ENCODE data around the gene LCLAT1.

The LCLAT1 gene

GRCh38 chr2:30422444-30423040, 24.5 kb upstream of the LCLAT1 start:
- no peak for DNase-seq (ENCODE audit: low read depth, low spot score)

DNA sequence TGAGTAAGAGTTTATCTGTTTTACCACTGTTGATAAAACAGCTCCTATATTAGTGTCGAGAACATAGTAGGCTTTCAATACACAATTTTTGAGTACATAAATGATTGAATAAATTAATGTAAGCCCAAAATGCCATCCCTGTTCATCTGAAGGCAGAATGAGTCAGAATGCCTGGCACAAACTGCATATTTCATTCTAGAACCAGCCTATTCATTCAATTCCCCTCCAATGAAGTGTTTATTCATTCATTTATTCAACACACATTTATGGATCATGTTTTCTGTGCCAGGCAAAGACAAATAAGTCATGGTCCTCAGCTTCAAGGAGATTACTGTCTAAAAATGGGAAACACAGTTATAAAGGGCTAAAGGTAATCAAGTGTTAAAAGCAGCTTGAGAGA, 22.8 kb upstream of the LCLAT1 start:
- no peak for DNase-seq (ENCODE audit: low read depth, low spot score)

- no peak for DNase-seq (ENCODE audit: low read depth, low spot score)
Measured at GRCh38 chr2:30425326-30425725, 21.7 kb upstream of the LCLAT1 start.

DNA sequence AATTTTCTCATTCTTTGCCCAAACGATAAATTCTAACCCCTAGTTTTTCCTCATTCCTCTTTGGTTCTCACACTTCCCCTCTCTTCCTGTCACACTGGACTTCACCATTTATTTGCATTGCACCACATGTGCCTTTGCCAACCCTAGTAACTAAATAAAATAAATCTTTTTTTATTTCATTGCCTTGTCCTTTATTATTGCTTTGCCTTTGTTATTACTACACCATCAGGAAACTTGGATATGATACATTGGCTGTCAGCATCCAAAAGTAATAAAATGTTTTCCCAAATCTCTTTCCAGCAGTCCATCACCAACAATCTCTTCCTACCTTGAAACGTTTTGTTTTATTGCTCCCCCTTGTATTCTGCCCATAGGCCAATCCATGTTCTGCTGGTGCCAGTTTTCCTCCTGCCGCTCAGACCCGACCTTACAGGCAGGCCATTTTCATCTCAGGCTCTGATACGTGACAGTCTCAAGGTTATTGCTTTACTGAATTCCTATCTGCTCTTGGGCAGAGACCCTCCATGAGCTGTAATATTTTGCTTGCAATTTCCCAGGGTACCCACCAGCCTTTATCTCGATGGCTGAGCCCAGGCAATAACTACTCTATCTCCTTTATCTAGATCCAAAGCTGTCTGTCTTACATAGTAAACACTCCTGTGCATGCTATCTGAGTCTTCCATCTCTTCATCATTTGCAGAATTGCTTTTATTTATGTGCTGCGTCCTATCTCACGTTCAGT, 19.3 kb upstream of the LCLAT1 start:
- no peak for DNase-seq (ENCODE audit: low read depth, low spot score)

DNA sequence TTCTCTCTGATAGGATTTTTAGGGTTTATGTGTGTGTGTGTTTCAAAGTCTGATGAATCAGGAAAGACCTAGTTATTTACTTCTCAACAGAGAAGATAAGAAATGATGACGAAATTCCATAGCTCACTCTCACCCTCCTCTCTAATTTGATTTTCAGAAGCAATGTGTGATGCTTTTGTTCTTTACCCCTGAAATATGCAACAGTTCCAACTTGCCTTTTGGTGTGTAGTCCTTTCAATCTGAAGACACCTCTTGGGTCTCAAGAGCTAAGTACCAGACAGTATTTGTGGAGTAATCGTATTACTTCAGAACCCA, 18.7 kb upstream of the LCLAT1 start:
- DNase-seq (ENCODE audit: low read depth, low spot score) = no peak

DNA sequence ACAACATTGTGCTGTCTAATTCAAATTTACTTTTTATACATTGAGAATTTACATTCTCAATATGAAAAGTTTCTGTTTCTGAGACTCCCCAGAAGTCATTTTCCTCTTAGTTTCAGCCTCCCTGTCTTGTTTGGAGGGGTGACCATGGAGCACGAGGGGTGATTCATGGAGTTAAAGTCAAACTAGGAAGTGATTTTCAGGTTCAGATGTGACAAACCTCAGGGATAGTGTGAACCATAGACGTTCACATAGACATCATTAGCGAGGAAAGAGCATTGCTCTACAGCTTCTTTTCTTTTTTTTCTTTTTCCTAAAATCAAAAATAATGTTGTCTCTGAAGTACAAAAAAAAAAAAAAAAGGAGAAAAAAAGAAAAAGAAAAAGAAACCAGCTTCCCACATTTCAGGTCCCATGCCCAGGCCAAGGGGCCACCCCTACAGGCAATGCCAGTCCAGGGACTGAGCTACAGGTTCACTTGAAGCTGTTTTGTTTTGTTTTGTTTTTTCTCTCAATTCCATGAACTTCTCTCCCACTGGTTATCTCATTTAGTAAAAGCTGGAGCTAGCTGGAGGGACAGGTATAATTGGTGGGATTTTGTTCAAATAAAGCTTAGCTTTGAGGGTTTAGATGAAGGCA, 18.1 kb upstream of the LCLAT1 start:
- DNase-seq (ENCODE audit: low read depth, low spot score) = no peak

DNA sequence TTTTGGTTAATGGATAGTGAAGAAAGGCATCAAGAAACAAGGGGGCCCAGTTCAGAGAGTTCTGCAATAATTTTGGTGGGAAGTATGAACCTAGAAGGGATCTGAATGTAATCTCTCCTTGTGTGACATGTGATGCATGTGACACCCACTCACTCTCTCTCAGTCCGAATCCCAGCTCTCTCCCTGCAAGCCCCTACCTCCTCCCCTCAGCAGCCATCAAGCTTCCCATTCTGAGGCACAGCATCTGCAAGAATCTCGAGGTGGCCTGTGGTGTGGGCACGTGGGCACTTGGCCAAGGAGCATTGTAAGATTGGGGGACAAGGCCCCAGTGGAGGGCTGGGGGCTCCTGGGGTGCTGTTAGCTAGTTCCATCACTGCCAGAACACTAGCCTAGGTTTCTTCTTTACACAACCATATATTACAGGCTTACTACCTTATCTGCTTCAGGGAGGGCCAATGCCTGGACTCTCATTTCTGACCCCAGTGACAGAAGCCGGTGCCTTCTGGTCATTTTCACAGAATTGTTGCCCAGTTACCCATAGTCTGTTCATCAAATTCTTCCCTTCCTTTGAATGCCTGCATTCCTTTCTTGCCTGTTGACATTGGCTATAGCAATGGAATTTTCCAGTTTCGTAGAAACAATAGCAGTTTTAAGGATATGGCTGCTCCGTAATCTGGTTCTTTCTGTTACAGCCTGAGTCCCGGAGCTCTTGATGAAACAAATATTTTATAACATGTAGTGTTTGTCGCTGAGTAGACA, 13.3 kb upstream of the LCLAT1 start:
- no peak for DNase-seq (ENCODE audit: low read depth, low spot score)

GRCh38 chr2:30434708-30435107, 12.3 kb upstream of the LCLAT1 start:
- DNase-seq (ENCODE audit: low read depth, low spot score) = no peak

GRCh38 chr2:30436859-30437435, 10.1 kb upstream of the LCLAT1 start:
- DNase-seq (ENCODE audit: low read depth, low spot score) = no peak

DNA sequence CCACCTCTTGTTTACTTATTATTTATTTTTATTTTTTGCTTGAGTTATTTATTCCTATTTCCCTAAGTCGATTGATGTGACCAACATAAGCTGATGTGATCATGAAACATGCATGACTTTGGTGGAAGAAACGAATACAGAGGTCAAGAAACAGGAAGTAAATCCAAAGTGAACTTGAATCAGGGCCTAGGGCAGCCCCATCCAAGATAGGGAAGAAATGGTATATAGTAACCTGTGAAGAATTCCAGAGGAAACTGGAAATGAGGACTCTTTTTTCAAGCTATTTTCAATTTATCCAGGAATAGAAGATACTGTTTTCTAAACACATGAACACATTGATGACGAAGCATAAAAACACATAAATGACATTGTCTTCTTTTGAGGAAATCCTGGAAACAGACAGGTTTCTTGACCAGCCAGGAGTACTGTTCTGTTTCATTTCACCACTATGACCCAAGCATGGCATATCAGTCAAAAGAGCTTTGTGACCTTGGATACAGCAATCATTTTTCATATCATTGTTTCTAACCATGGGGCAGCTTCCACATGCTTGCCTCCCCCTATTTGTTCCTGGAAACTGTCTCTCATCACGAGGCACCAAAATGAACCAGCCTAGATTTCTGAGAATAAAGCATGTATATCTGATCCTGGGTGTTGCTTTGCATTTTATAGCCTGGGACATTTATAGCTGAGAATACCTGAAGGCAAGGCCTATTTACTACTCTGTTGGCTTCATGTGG, 9.1 kb upstream of the LCLAT1 start:
- no peak for DNase-seq (ENCODE audit: low read depth, low spot score)

DNA sequence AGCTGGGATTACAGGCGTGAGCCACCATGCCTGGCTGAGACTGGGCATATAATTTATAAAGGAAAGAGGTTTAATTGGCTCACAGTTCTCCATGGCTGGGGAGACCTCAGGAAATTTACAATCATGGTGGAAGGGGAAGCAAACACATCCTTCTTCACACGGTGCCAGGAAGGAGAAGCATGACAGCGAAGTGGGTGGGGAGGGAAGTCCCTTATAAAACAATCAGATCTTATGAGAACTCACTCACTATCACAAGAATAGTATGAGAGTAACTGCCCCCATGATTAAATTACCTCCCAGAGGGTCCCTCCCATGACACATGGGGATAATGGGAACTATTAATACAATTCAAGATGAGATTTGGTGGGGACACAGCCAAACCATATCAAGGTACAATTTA, 7.8 kb upstream of the LCLAT1 start:
- DNase-seq (ENCODE audit: low read depth, low spot score) = no peak

GRCh38 chr2:30439879-30440278, 7.2 kb upstream of the LCLAT1 start:
- no peak for DNase-seq (ENCODE audit: low read depth, low spot score)

DNA sequence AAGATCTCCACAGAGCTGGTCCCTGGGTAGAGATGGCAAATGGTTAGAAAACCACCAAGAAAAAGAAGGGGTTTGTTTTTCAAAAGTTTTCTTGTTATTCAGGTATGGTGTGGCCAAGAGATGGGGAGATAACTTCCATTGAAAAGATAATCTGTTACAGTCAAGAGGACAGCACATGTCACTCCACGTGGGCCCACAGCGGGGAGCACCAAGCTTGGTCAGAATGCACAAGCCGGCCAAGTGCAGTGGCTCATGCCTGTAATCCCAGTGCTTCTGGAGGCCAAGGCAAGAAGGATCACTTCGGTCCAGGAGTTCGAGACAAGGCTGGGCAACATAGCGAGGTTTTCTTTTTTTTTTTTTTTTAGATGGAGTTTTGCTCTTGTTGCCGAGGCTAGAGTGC, 6.0 kb upstream of the LCLAT1 start:
- no peak for DNase-seq (ENCODE audit: low read depth, low spot score)

- no peak for DNase-seq (ENCODE audit: low read depth, low spot score)
Measured at GRCh38 chr2:30443081-30443480, 4.0 kb upstream of the LCLAT1 start.

- no peak for DNase-seq (ENCODE audit: low read depth, low spot score)
Measured at GRCh38 chr2:30444273-30444672, 2.8 kb upstream of the LCLAT1 start.

GRCh38 chr2:30445266-30445821, 1.7 kb upstream of the LCLAT1 start:
- DNase-seq (ENCODE audit: low read depth, low spot score) = no peak

DNA sequence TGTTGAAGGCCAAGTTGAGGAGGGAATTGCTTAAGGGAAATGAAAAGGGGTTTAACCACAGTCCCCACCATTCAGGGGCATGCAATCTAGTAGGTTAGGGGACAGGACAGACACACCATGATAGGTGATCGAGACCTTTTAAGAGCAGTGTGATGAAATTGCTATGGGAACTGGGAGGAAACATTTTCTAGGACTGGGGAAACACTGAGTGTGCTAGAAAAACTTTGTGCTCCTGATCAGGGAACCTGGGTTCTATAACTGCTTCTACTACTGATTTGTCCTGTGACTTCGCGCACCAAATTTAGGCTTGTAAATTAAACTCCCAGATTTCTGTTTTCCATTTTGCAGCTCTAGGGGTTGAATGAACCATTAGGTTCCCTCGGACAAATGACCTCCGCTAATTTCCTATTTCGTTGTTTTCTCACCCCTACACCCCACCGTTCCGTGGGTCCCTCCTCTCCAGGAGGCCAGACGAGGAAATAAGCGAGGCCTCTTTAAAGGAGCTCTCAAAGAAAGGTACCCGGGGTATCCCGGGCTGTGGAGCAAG, 371 bp upstream of the LCLAT1 start:
- DNase-seq (ENCODE audit: low read depth, low spot score) = no peak

DNA sequence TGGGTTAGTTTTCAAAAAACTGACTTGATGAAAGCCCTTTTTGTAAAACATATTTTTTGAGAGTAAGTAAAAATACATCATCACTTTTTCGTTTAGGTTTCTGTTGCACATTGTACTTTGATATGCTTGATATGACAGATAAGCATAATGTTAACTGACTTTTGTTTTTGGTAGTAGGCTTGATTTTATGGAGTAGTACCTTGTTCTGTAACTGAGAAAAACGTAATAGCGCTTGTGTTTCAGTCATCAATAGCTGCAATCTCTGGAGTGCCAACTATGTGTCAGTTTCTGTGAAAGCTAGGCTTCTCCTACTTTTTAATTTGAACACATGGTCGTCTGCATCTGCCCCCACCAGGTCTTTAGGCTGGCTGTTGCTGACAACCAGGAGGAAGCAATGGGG, 1.3 kb downstream of the LCLAT1 start:
- DNase-seq (ENCODE audit: low read depth, low spot score) = no peak

DNA sequence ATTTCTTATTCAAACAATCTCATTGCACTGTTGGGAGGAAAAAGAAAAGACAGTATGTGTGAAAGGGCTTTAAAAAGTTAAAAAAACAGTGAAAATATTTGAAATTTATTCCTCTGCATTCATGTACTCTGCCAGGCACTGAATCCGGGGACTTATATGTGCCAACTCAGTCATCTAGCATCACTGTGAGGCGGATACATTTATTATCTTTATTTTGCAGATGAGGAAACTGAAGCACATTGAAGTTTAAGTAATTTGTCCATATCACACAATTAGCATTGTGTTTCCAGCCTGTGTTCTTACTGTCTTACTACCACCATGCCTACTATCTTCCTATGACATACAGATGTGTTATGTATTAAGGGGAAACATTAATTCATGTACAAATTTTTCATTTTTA, 1.8 kb downstream of the LCLAT1 start:
- no peak for DNase-seq (ENCODE audit: low read depth, low spot score)

GRCh38 chr2:30450025-30450424, 3.0 kb downstream of the LCLAT1 start:
- no peak for DNase-seq (ENCODE audit: low read depth, low spot score)

DNA sequence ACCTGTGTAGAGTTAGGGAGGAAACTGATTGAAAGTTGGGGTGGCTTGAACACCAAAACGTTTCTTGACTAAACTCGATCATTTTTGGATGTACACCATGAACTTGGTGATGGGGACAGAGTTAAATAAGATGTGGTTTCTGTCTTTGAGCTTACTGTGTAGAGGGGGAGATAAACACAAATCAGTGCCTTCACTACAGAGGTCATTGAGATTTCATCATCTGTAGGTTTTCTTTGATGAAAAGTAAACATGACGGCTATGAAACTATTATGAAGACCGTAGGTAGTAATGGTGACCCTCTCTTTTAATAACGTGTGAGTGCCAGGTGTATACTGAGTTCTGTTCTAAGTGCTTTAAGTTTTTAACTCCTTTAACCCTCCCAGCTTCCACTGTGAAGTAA, 6.5 kb downstream of the LCLAT1 start:
- DNase-seq (ENCODE audit: low read depth, low spot score) = no peak
